Thyroid gland (tissue), 4 donors: ENCODE data around the gene WIPF2. TPM values are rescaled to one million over a fixed set of nuclear protein-coding genes. Genes with fewer than 3 reads are reported as not detected.

Experiments used
- DNase-seq, 2 donors: peaks; one replicate each; pipeline ENCODE4 v3.0.0-alpha.2; 2019
- H3K27ac ChIP-seq, 3 donors: fragments of 200-600 bp; sonication (generic); 1 replicate in 2 of 3; 2 replicates in 1 of 3; pipeline ENCODE4 v1.5.1; 2016 to 2019; ENCODE audit warnings: mild to moderate bottlenecking in 1 of 3, moderate library complexity in 1 of 3
- H3K27me3 ChIP-seq: fragments of 200-600 bp; sonication (generic); one replicate; pipeline ENCODE4 v1.5.1; 2019
- H3K36me3 ChIP-seq, 2 donors: fragments of 200-600 bp; sonication (generic); one replicate each; pipeline ENCODE4 v1.5.1; 2016 to 2019
- H3K4me1 ChIP-seq, 2 donors: fragments of 200-600 bp; sonication (generic); one replicate each; pipeline ENCODE4 v1.5.1; 2017 to 2019
- H3K4me3 ChIP-seq, 3 donors: fragments of 200-600 bp; sonication (generic); replicated peaks in 1 of 3; 1 replicate in 2 of 3; 2 replicates in 1 of 3; pipeline ENCODE4 v1.5.1; 2016; ENCODE audit warnings: mild to moderate bottlenecking in 1 of 3
- H3K9me3 ChIP-seq: fragments of 200-600 bp; sonication (generic); one replicate; pipeline ENCODE4 v1.5.1; 2017
- CTCF ChIP-seq, 6 experiments: fragments of 200-600 bp in 3 of 6; fragments of 450-650 bp in 3 of 6; sonication (generic) in 3 of 6; IDR thresholded peaks; one replicate each; pipeline ENCODE4 v1.5.1; 2016 to 2019; ENCODE audit warnings: antibody characterized with exemption in 6 of 6, mild to moderate bottlenecking in 2 of 6, inconsistent platforms in 1 of 6, moderate library complexity in 1 of 6
- POLR2A ChIP-seq, 2 donors: fragments of 450-650 bp; IDR thresholded peaks; one replicate each; pipeline ENCODE4 v1.6.1; 2017; ENCODE audit warnings: antibody characterized with exemption in 2 of 2, mild to moderate bottlenecking in 2 of 2, moderate library complexity in 1 of 2
- WGBS, 2 donors: methylation state at CpG; one replicate each; pipeline ENCODE4 v1.1.5; 2017; 5-methylcytosine and 5-hydroxymethylcytosine counted together
- intact Hi-C: fragments of 100-400 bp; cut with DNase I; formaldehyde crosslinking; loops from one replicate; pipeline ENCODE4 v1.15.1; 2023
- total RNA-seq, 4 donors: library from RNA; depleted of rRNA; stranded (reverse); fragments of >200 nt; gene quantifications; one replicate each; pipeline ENCODE4 v1.2.3, GENCODE V29; 2016

Gene WIPF2
- total RNA-seq, 4 donors from 2014 or later = 13.2 to 14.6 (median 14.5) TPM

GRCh38 chr17:40182606-40183005 lies 36.5 kb upstream of the WIPF2 start:
- Histone ChIP-seq H3K36me3 (no peaks in the 10 kb centered on the region), H3K4me1 (peaks cover 3 to 6% of the 10 kb centered on the region in 2 donors), H3K9me3 (no peaks in the 10 kb centered on the region), H3K27me3 (no peaks in the 10 kb centered on the region), H3K4me3 (no peak overlapping the region), H3K27ac (no peak overlapping the region)
- TF ChIP-seq POLR2A (IDR thresholded peaks at IDR 0.05) (no peak), CTCF (IDR thresholded peaks at IDR 0.05) (no peak)
- DNase-seq = no peak
- intact Hi-C loops = no loop called here
- 86 to 94% methylated on average over 6 of the region's 6 CpGs for WGBS, 2 donors

GRCh38 chr17:40187238-40187637 lies 31.9 kb upstream of the WIPF2 start:
- Histone ChIP-seq H3K27me3 (no peaks in the 10 kb centered on the region), H3K9me3 (no peaks in the 10 kb centered on the region), H3K4me3 (no peak overlapping the region), H3K36me3 (no peaks in the 10 kb centered on the region), H3K27ac (no peak overlapping the region), H3K4me1 (peaks cover 0 to 12% of the 10 kb centered on the region in 2 donors)
- TF ChIP-seq CTCF (IDR thresholded peaks at IDR 0.05) = no peak
- no peak for TF ChIP-seq POLR2A (IDR thresholded peaks at IDR 0.05)
- 94 to 98% methylated on average over 3 of the region's 3 CpGs for WGBS, 2 donors
- no peak for DNase-seq
- intact Hi-C loops = no loop called here

GRCh38 chr17:40188694-40189093 lies 30.4 kb upstream of the WIPF2 start:
- TF ChIP-seq CTCF (IDR thresholded peaks at IDR 0.05) (no peak), POLR2A (IDR thresholded peaks at IDR 0.05) (no peak)
- 90 to 96% methylated on average over 6 of the region's 6 CpGs for WGBS, 2 donors
- Histone ChIP-seq H3K27me3 (no peaks in the 10 kb centered on the region), H3K9me3 (no peaks in the 10 kb centered on the region), H3K27ac (no peak overlapping the region), H3K4me1 (peaks cover 0 to 12% of the 10 kb centered on the region in 2 donors), H3K4me3 (no peak overlapping the region), H3K36me3 (no peaks in the 10 kb centered on the region)
- no peak for DNase-seq
- intact Hi-C loops = no loop called here

GRCh38 chr17:40190197-40191021 lies 28.7 kb upstream of the WIPF2 start:
- 78 to 82% methylated on average over 14 to 15 of the region's 15 CpGs for WGBS, 2 donors
- no peak for TF ChIP-seq CTCF (IDR thresholded peaks at IDR 0.05)
- TF ChIP-seq POLR2A (IDR thresholded peaks at IDR 0.05) = no peak
- H3K27me3 ChIP-seq = no peaks in the 10 kb centered on the region
- no peak overlapping the region for H3K27ac ChIP-seq
- no peaks in the 10 kb centered on the region for H3K36me3 ChIP-seq
- peaks cover 0 to 12% of the 10 kb centered on the region in 2 donors for H3K4me1 ChIP-seq
- DNase-seq = no peak
- H3K4me3 ChIP-seq = no peak overlapping the region
- no peaks in the 10 kb centered on the region for H3K9me3 ChIP-seq
- intact Hi-C loops = no loop called here
